ENCODE results near the gene RANBP1. TPM values are rescaled to one million over a fixed set of nuclear protein-coding genes. Genes with fewer than 3 reads are reported as not detected.

Gene RANBP1
- total RNA-seq, 2 experiments from 2014 or later, result 406 to 570 TPM

- Histone ChIP-seq H3K79me2 (ENCODE audit: insufficient read depth, low read depth, low read length) (no peaks in the 10 kb centered on the region), H3K9me2 (ENCODE audit: insufficient read depth, low read length) (no peaks in the 10 kb centered on the region), H3K9me3 (ENCODE audit: low read length) (no peaks in the 10 kb centered on the region), H3K4me3 (ENCODE audit: low read depth, low read length, poor library complexity, severe bottlenecking) (no peak overlapping the region), H3K4me2 (ENCODE audit: low read length) (no peak overlapping the region), H3K4me1 (ENCODE audit: insufficient read depth, low read length, poor library complexity, severe bottlenecking) (no peaks in the 10 kb centered on the region), H3K27ac (ENCODE audit: low read depth, low read length, poor library complexity, severe bottlenecking) (no peak overlapping the region), H3K36me3 (ENCODE audit: insufficient read depth, low read length) (no peaks in the 10 kb centered on the region), H4K20me1 (ENCODE audit: insufficient read depth, low read length) (no peaks in the 10 kb centered on the region), H2AFZ (ENCODE audit: low read length) (no peak overlapping the region)
- BruUV-seq (replicated peaks), result no TSS peak
- intact Hi-C loops (cut with micrococcal nuclease; ENCODE audit: unreplicated experiment), result no loop called here
- ChIA-PET POLR2A (no interaction called here), CTCF (ENCODE audit: unreplicated experiment) (no interaction called here)
- DNase-seq (ENCODE audit: low spot score), result no peak
- TF ChIP-seq EZH2phosphoT487 (IDR thresholded peaks at IDR 0.05; ENCODE audit: borderline replicate concordance, low read depth, low read length) (no peak), CTCF (conservative IDR thresholded peaks at IDR 0.05; ENCODE audit: low read length) (no peak)
Measured at GRCh38 chr22:20160041-20160440, 44.1 kb downstream of the RANBP1 start.

GRCh38 chr22:20164863-20165262 is 49.0 kb downstream of the RANBP1 start:
- H3K9me3 ChIP-seq (ENCODE audit: low read length), result no peaks in the 10 kb centered on the region
- H2AFZ ChIP-seq (ENCODE audit: low read length), result no peak overlapping the region
- no peak overlapping the region for H3K4me3 ChIP-seq (ENCODE audit: low read depth, low read length, poor library complexity, severe bottlenecking)
- H3K4me2 ChIP-seq (ENCODE audit: low read length), result no peak overlapping the region
- H3K36me3 ChIP-seq (ENCODE audit: insufficient read depth, low read length), result no peaks in the 10 kb centered on the region
- no TSS peak for BruUV-seq (replicated peaks)
- POLR2A ChIA-PET, result no interaction called here
- H3K79me2 ChIP-seq (ENCODE audit: insufficient read depth, low read depth, low read length), result no peaks in the 10 kb centered on the region
- H3K4me1 ChIP-seq (ENCODE audit: insufficient read depth, low read length, poor library complexity, severe bottlenecking), result no peaks in the 10 kb centered on the region
- CTCF ChIA-PET (ENCODE audit: unreplicated experiment), result no interaction called here
- intact Hi-C loops (cut with micrococcal nuclease; ENCODE audit: unreplicated experiment), result no loop called here
- TF ChIP-seq EZH2phosphoT487 (IDR thresholded peaks at IDR 0.05; ENCODE audit: borderline replicate concordance, low read depth, low read length) (no peak), CTCF (conservative IDR thresholded peaks at IDR 0.05; ENCODE audit: low read length) (no peak)
- no peak overlapping the region for H3K27ac ChIP-seq (ENCODE audit: low read depth, low read length, poor library complexity, severe bottlenecking)
- H4K20me1 ChIP-seq (ENCODE audit: insufficient read depth, low read length), result no peaks in the 10 kb centered on the region
- no peaks in the 10 kb centered on the region for H3K9me2 ChIP-seq (ENCODE audit: insufficient read depth, low read length)
- DNase-seq (ENCODE audit: low spot score), result no peak

DNA sequence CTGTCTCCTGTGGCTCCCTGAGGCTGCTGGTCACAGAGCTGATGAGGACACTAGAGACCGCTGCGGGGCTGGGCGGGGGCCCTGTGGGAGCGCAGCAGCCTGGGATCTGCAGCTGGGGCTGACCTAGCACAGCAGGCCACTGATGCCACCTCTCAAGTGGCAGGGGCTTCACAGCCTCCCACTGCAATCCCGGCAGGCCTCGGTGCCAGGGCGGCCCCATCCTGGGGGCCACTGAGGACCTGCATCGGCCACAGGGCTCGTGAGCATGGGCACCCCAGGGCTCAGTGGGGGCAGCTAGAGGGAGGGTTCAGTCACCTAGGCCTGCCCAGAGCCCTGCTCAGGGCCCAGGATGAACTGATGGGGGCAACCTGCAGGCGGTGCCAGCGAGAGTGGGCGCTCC is 49.5 kb downstream of the RANBP1 start:
- H3K9me3 ChIP-seq (ENCODE audit: low read length), result no peaks in the 10 kb centered on the region
- no peaks in the 10 kb centered on the region for H3K36me3 ChIP-seq (ENCODE audit: insufficient read depth, low read length)
- POLR2A ChIA-PET, result no interaction called here
- H2AFZ ChIP-seq (ENCODE audit: low read length), result no peak overlapping the region
- no peaks in the 10 kb centered on the region for H3K9me2 ChIP-seq (ENCODE audit: insufficient read depth, low read length)
- BruUV-seq (replicated peaks), result no TSS peak
- no peak for TF ChIP-seq CTCF (conservative IDR thresholded peaks at IDR 0.05; ENCODE audit: low read length)
- TF ChIP-seq EZH2phosphoT487 (IDR thresholded peaks at IDR 0.05; ENCODE audit: borderline replicate concordance, low read depth, low read length), result no peak
- no peak overlapping the region for H3K27ac ChIP-seq (ENCODE audit: low read depth, low read length, poor library complexity, severe bottlenecking)
- H3K4me1 ChIP-seq (ENCODE audit: insufficient read depth, low read length, poor library complexity, severe bottlenecking), result no peaks in the 10 kb centered on the region
- no peak overlapping the region for H3K4me2 ChIP-seq (ENCODE audit: low read length)
- H3K79me2 ChIP-seq (ENCODE audit: insufficient read depth, low read depth, low read length), result no peaks in the 10 kb centered on the region
- CTCF ChIA-PET (ENCODE audit: unreplicated experiment), result no interaction called here
- no peaks in the 10 kb centered on the region for H4K20me1 ChIP-seq (ENCODE audit: insufficient read depth, low read length)
- intact Hi-C loops (cut with micrococcal nuclease; ENCODE audit: unreplicated experiment), result no loop called here
- no peak overlapping the region for H3K4me3 ChIP-seq (ENCODE audit: low read depth, low read length, poor library complexity, severe bottlenecking)
- no peak for DNase-seq (ENCODE audit: low spot score)

All from OCI-LY7 (cell line).